A549 (cell line): Measurements from ENCODE around the gene LHFPL2. TPM values are rescaled to one million over a fixed set of nuclear protein-coding genes. Genes with fewer than 3 reads are reported as not detected.

Source experiments
- ATAC-seq, 2 experiments: fragments of 200-7000 bp in 1 of 2; fragments of >200 bp in 1 of 2; cut with Nextera tagmentation in 1 of 2; cut with Tn5 transposase in 1 of 2; 3 replicates each; pipeline versions ENCODE4 v1.8.0 to v1.9.1; 2018 to 2020; ENCODE audit warnings: mild to moderate bottlenecking in 1 of 2, moderate library complexity in 1 of 2
- CTCF ChIA-PET: fragments of 300-600 bp; sonication (Branson Sonifier 250); formaldehyde crosslinking; extraction: SDS; loops from one replicate; lab custom pipeline; 2021; ENCODE audit warnings: antibody characterized with exemption, inconsistent platforms; lab: Yijun Ruan, JAX
- POLR2A ChIA-PET: fragments of 350-600 bp; formaldehyde crosslinking; extraction: SDS; loops from one replicate; lab custom pipeline; 2021; ENCODE audit warnings: antibody characterized with exemption, inconsistent platforms; lab: Yijun Ruan, JAX
- DNase-seq, 2 experiments: peaks; one replicate each; pipeline versions ENCODE4 v3.0.0 to v3.0.0-alpha.2; 2011 to 2016; ENCODE audit warnings: low read depth in 1 of 2, low spot score in 1 of 2
- FAIRE-seq: peaks from 2 replicates; lab custom pipeline; 2011; peaks lifted over from hg19 to GRCh38; lab: Jason Lieb, UNC
- H3K27ac ChIP-seq, 2 experiments: fragments of >200 bp; sonication (Bioruptor Twin); formaldehyde crosslinking; 3 replicates each; pipeline ENCODE4 v1.5.1; 2016 to 2017
- H3K4me1 ChIP-seq: fragments of >200 bp; sonication (Bioruptor Twin); formaldehyde crosslinking; 3 replicates; pipeline ENCODE4 v1.6.1; 2016
- H3K4me2 ChIP-seq: fragments of >200 bp; sonication (Bioruptor Twin); formaldehyde crosslinking; 3 replicates; pipeline ENCODE4 v1.6.1; 2016
- H3K4me3 ChIP-seq: fragments of >200 bp; sonication (Bioruptor Twin); formaldehyde crosslinking; 3 replicates; pipeline ENCODE4 v1.5.1; 2016
- H3K9me3 ChIP-seq: fragments of >200 bp; sonication (Bioruptor Twin); formaldehyde crosslinking; 3 replicates; pipeline ENCODE4 v1.6.1; 2016
- BHLHE40 ChIP-seq: IDR thresholded peaks from 2 replicates; pipeline ENCODE4 v1.6.1; 2012; ENCODE audit warnings: low read depth, low read length, inconsistent platforms
- CEBPB ChIP-seq, 2 experiments: fragments of >200 bp in 1 of 2; sonication (Bioruptor Twin) in 1 of 2; formaldehyde crosslinking in 1 of 2; IDR thresholded peaks; 2 replicates each; pipeline ENCODE4 v1.6.1; 2012 to 2016
- CHD2 ChIP-seq: fragments of 150-350 bp; IDR thresholded peaks from 2 replicates; pipeline ENCODE4 v1.6.1; 2014; ENCODE audit warnings: low read length; ENCODE audit not compliant: partially characterized antibody
- CTCF ChIP-seq: fragments of >200 bp; sonication (Bioruptor Twin); formaldehyde crosslinking; IDR thresholded peaks from 3 replicates; pipeline ENCODE4 v1.5.1; 2016
- FOSB ChIP-seq: fragments of 250-450 bp; sonication (Bioruptor Pico); IDR thresholded peaks from 2 replicates; pipeline ENCODE4 v1.5.0; 2020; ENCODE audit warnings: mild to moderate bottlenecking, moderate library complexity
- GATA3 ChIP-seq: IDR thresholded peaks from 2 replicates; pipeline ENCODE4 v1.6.1; 2012; ENCODE audit warnings: borderline replicate concordance
- HDAC2 ChIP-seq: fragments of 200-600 bp; sonication (generic); IDR thresholded peaks from 2 replicates; pipeline ENCODE4 v1.6.1; 2016
- HEYL ChIP-seq: fragments of 250-450 bp; sonication (Bioruptor Pico); IDR thresholded peaks from 2 replicates; pipeline ENCODE4 v1.8.0; 2021; ENCODE audit warnings: mild to moderate bottlenecking, moderate library complexity
- HOXA7 ChIP-seq: fragments of 250-450 bp; sonication (Bioruptor Pico); IDR thresholded peaks from 2 replicates; pipeline ENCODE4 v1.5.0; 2020; ENCODE audit warnings: mild to moderate bottlenecking, moderate library complexity
- HOXB13 ChIP-seq: fragments of 250-450 bp; sonication (Bioruptor Pico); IDR thresholded peaks from 2 replicates; pipeline ENCODE4 v1.5.0; 2020; ENCODE audit warnings: low read depth, mild to moderate bottlenecking, moderate library complexity
- HOXB5 ChIP-seq: fragments of 250-450 bp; sonication (Bioruptor Pico); IDR thresholded peaks from 2 replicates; pipeline ENCODE4 v1.5.0; 2020; ENCODE audit warnings: mild to moderate bottlenecking, moderate library complexity
- JUN ChIP-seq, 2 experiments: fragments of >200 bp; sonication (Bioruptor Twin); formaldehyde crosslinking; IDR thresholded peaks; 2 replicates in 1 of 2; 3 replicates in 1 of 2; pipeline ENCODE4 v1.6.1; 2016 to 2017
- KDM1A ChIP-seq: fragments of 200-600 bp; sonication (generic); IDR thresholded peaks from 2 replicates; pipeline ENCODE4 v1.6.1; 2016; ENCODE audit warnings: low read depth, mild to moderate bottlenecking
- NFE2L2 ChIP-seq: fragments of 150-350 bp; conservative IDR thresholded peaks from 2 replicates; pipeline ENCODE4 v1.6.1; 2014; ENCODE audit warnings: low read length
- NPAS2 ChIP-seq: fragments of 250-450 bp; sonication (Bioruptor Pico); IDR thresholded peaks from 2 replicates; pipeline ENCODE4 v1.8.0; 2022; ENCODE audit warnings: mild to moderate bottlenecking, moderate library complexity, borderline replicate concordance
- PBX3 ChIP-seq: IDR thresholded peaks from 2 replicates; pipeline ENCODE4 v1.6.1; 2012
- POLR2A ChIP-seq: IDR thresholded peaks from 2 replicates; pipeline ENCODE4 v1.6.1; 2012; ENCODE audit warnings: mild to moderate bottlenecking, low read length
- POLR2AphosphoS2 ChIP-seq: conservative IDR thresholded peaks from 2 replicates; pipeline ENCODE4 v1.6.1; 2012; ENCODE audit warnings: low read length, improper control_type of control experiment, inconsistent platforms
- RARB ChIP-seq: fragments of 250-450 bp; sonication (Bioruptor Pico); IDR thresholded peaks from 2 replicates; pipeline ENCODE4 v1.8.0; 2021; ENCODE audit warnings: mild to moderate bottlenecking, moderate library complexity
- RCOR1 ChIP-seq: fragments of 150-350 bp; IDR thresholded peaks from 2 replicates; pipeline ENCODE4 v1.6.1; 2014; ENCODE audit warnings: antibody characterized with exemption, low read length, low read depth
- SMC3 ChIP-seq: fragments of >200 bp; sonication (Bioruptor Twin); formaldehyde crosslinking; IDR thresholded peaks from 3 replicates; pipeline ENCODE4 v1.6.1; 2018; ENCODE audit warnings: inconsistent platforms
- SREBF2 ChIP-seq: fragments of 450-650 bp; IDR thresholded peaks from 2 replicates; pipeline ENCODE4 v1.6.1; 2014; ENCODE audit warnings: mild to moderate bottlenecking, moderate library complexity
- TP53 ChIP-seq: fragments of 250-450 bp; sonication (Bioruptor Pico); IDR thresholded peaks from 2 replicates; pipeline ENCODE4 v1.5.0; 2021; ENCODE audit warnings: mild to moderate bottlenecking, moderate library complexity
- WGBS: methylation state at CpG from one replicate; pipeline ENCODE4 v1.1.6; 2017; ENCODE audit errors: missing lambda C conversion rate; 5-methylcytosine and 5-hydroxymethylcytosine counted together
- polyA plus RNA-seq, 4 experiments: library from polyadenylated mRNA; depleted of rRNA in 3 of 4; stranded (reverse); fragments of >200 nt; fragmentation: RNase III in 1 of 4; extraction: RNeasy Plus Mini Kit Qiagen cat#74134 plus additional on column Dnase treatment in 1 of 4; gene quantifications; 2 replicates in 3 of 4; 3 replicates in 1 of 4; pipeline ENCODE4 v1.2.3, GENCODE V29; 2011 to 2017
- TF ChIP-seq, protein P1 (sequence below): fragments of >200 bp; sonication (Bioruptor Twin); formaldehyde crosslinking; IDR thresholded peaks from 3 replicates; pipeline ENCODE4 v1.6.1; 2016
- TF ChIP-seq, protein P2 (sequence below): IDR thresholded peaks from 2 replicates; pipeline ENCODE4 v1.6.1; 2012
- TF ChIP-seq, protein P3 (sequence below): fragments of 200-600 bp; sonication (generic); IDR thresholded peaks from 2 replicates; pipeline ENCODE4 v1.6.1; 2016; ENCODE audit warnings: antibody characterized with exemption, mild to moderate bottlenecking, moderate library complexity

Gene LHFPL2
- polyA plus RNA-seq, 2 of the 4 experiments (the other 2 are of a cell fraction), result 24.9 to 41.7 TPM

DNA sequence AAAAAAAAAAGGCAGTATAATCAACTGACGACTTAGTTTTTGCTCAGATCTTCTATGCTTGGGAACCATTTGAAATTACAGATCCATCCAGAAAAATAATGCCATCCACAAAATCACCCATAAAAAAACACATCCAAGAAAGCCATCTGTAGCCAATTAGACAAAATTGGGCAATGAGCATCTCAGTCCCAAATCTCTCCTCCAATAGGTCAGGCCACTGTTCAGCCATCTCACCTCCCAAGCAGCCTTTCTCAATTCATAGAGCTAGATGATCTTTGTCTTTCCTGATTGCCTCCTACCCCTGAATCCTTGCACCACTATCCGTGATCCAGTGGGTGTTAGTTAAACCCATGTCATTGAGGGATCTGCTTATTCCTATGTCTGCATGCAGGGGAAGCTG lies 148.5 kb downstream of the LHFPL2 start:
- Histone ChIP-seq H3K4me1 (peaks cover 22% of the 10 kb centered on the region), H3K9me3 (no peaks in the 10 kb centered on the region), H3K4me2 (no peak overlapping the region), H3K27ac (no peak overlapping the region), H3K4me3 (no peak overlapping the region)
- WGBS, result 92% methylated on average over 2 of the region's 2 CpGs
- POLR2A ChIA-PET, result no interaction called here
- TF ChIP-seq HOXB13 (CRISPR knock-in tag) (no peak), HDAC2 (no peak), HOXA7 (CRISPR knock-in tag) (no peak), FOSB (CRISPR knock-in tag) (no peak), HEYL (CRISPR knock-in tag) (no peak), POLR2A (no peak), NFE2L2 (no peak), KDM1A (no peak), RCOR1 (no peak), SREBF2 (no peak)
- TF ChIP-seq, protein P1, sequence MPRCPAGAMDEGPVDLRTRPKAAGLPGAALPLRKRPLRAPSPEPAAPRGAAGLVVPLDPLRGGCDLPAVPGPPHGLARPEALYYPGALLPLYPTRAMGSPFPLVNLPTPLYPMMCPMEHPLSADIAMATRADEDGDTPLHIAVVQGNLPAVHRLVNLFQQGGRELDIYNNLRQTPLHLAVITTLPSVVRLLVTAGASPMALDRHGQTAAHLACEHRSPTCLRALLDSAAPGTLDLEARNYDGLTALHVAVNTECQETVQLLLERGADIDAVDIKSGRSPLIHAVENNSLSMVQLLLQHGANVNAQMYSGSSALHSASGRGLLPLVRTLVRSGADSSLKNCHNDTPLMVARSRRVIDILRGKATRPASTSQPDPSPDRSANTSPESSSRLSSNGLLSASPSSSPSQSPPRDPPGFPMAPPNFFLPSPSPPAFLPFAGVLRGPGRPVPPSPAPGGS, result no peak
- TF ChIP-seq, protein P2, sequence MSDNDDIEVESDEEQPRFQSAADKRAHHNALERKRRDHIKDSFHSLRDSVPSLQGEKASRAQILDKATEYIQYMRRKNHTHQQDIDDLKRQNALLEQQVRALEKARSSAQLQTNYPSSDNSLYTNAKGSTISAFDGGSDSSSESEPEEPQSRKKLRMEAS, result no peak
- no peak for FAIRE-seq
- CTCF ChIA-PET, result no interaction called here
- ATAC-seq, result no peak
- no peak for DNase-seq

GRCh38 chr5:78499485-78499884 lies 149.1 kb downstream of the LHFPL2 start:
- Histone ChIP-seq H3K4me2 (no peak overlapping the region), H3K27ac (no peak overlapping the region), H3K4me3 (no peak overlapping the region), H3K4me1 (peaks cover 16% of the 10 kb centered on the region; the same call in 2 of the 3 replicates), H3K9me3 (no peaks in the 10 kb centered on the region)
- ChIA-PET CTCF (no interaction called here), POLR2A (no interaction called here)
- FAIRE-seq, result no peak
- ATAC-seq, result no peak
- TF ChIP-seq RCOR1, result no peak
- TF ChIP-seq POLR2A, result no peak
- no peak for TF ChIP-seq PBX3
- no peak for TF ChIP-seq TP53 (CRISPR knock-in tag)
- no peak for TF ChIP-seq POLR2AphosphoS2
- TF ChIP-seq RARB (CRISPR knock-in tag), result no peak
- TF ChIP-seq GATA3, result no peak
- TF ChIP-seq HOXB5 (CRISPR knock-in tag), result no peak
- TF ChIP-seq CEBPB (IDR thresholded peaks at IDR 0.05), result no peak
- no peak for TF ChIP-seq CHD2
- DNase-seq, result no peak
- WGBS, result 85% methylated on average over 1 of the region's 1 CpG

GRCh38 chr5:78497573-78498533 lies 150.7 kb downstream of the LHFPL2 start:
- H3K4me3 ChIP-seq, result no peak overlapping the region
- no peak overlapping the region; a peak in 1 of 6 replicates for H3K27ac ChIP-seq
- H3K9me3 ChIP-seq, result no peaks in the 10 kb centered on the region
- DNase-seq, result no peak
- H3K4me2 ChIP-seq, result no peak overlapping the region
- H3K4me1 ChIP-seq, result peaks cover 13% of the 10 kb centered on the region; the same call in 2 of the 3 replicates
- no peak for FAIRE-seq
- WGBS, result 93% methylated on average over 13 of the region's 13 CpGs
- ChIA-PET POLR2A (no interaction called here), CTCF (interaction anchor here (2.7 kb wide), 1 partner anchor 15 kb away, joined by 9 read pairs; no protein-coding TSS in a partner anchor)
- ATAC-seq, result no peak
- TF ChIP-seq, protein P3, sequence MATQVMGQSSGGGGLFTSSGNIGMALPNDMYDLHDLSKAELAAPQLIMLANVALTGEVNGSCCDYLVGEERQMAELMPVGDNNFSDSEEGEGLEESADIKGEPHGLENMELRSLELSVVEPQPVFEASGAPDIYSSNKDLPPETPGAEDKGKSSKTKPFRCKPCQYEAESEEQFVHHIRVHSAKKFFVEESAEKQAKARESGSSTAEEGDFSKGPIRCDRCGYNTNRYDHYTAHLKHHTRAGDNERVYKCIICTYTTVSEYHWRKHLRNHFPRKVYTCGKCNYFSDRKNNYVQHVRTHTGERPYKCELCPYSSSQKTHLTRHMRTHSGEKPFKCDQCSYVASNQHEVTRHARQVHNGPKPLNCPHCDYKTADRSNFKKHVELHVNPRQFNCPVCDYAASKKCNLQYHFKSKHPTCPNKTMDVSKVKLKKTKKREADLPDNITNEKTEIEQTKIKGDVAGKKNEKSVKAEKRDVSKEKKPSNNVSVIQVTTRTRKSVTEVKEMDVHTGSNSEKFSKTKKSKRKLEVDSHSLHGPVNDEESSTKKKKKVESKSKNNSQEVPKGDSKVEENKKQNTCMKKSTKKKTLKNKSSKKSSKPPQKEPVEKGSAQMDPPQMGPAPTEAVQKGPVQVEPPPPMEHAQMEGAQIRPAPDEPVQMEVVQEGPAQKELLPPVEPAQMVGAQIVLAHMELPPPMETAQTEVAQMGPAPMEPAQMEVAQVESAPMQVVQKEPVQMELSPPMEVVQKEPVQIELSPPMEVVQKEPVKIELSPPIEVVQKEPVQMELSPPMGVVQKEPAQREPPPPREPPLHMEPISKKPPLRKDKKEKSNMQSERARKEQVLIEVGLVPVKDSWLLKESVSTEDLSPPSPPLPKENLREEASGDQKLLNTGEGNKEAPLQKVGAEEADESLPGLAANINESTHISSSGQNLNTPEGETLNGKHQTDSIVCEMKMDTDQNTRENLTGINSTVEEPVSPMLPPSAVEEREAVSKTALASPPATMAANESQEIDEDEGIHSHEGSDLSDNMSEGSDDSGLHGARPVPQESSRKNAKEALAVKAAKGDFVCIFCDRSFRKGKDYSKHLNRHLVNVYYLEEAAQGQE, result no peak
- TF ChIP-seq BHLHE40 (no peak), NPAS2 (CRISPR knock-in tag) (no peak), CTCF (no peak), SMC3 (no peak), PBX3 (no peak), JUN (IDR thresholded peaks at IDR 0.05) (no peak)
